Motor neuron (in vitro differentiated cells): ENCODE measurements around the gene FAM83G. TPM values are rescaled to one million over a fixed set of nuclear protein-coding genes. Genes with fewer than 3 reads are reported as not detected.
"Not testable (repeated sequence)": the region's sequence is repeated elsewhere in the genome, so short reads cannot be mapped to it uniquely, and the experiment has no call there.

Experiments used
- ATAC-seq, 8 experiments: fragments of 200-7000 bp; cut with Tn5 transposase; replicated peaks in 6 of 8; 2 replicates each; pipeline ENCODE4 v1.8.0; 2021; ENCODE audit warnings: mild to moderate bottlenecking in 8 of 8, moderate library complexity in 8 of 8
- H3K27ac ChIP-seq, 2 donors: fragments of 250-450 bp; sonication (Bioruptor Pico); 2 replicates each; pipeline ENCODE4 v1.9.0; 2021; ENCODE audit warnings: antibody characterized with exemption in 2 of 2, mild to moderate bottlenecking in 2 of 2, moderate library complexity in 1 of 2
- H3K4me1 ChIP-seq, 2 donors: fragments of 250-450 bp; sonication (Bioruptor Pico); replicated peaks in 1 of 2; 2 replicates each; pipeline ENCODE4 v1.6.1; 2021; ENCODE audit warnings: antibody characterized with exemption in 2 of 2, mild to moderate bottlenecking in 2 of 2, moderate library complexity in 1 of 2
- H3K4me3 ChIP-seq, 5 donors: fragments of 250-450 bp; sonication (Bioruptor Pico); 2 replicates each; pipeline ENCODE4 v1.9.0; 2021; ENCODE audit warnings: antibody characterized with exemption in 5 of 5, mild to moderate bottlenecking in 5 of 5, moderate library complexity in 4 of 5
- WGBS, 10 experiments: fragments of 450-650 bp; shearing (Covaris generic); methylation state at CpG; one replicate each; pipeline ENCODE4 v1.0.0; 2022; 5-methylcytosine and 5-hydroxymethylcytosine counted together
- in situ Hi-C, 9 experiments: fragments of 400-800 bp; cut with MboI; loops; one replicate each; pipeline ENCODE4 v1.15.0; 2021; ENCODE audit warnings: low sequenced_read_pairs in 9 of 9, low pct_unique_long_range_greater_than_20kb in 2 of 9; ENCODE audit not compliant: unreplicated experiment in 9 of 9
- total RNA-seq, 8 experiments: library from RNA; unstranded; fragments of 300-600 nt; gene quantifications; 2 replicates each; pipeline versions ENCODE4 v1.2.3 to v1.2.4, GENCODE V29; 2022

FAM83G gene
- total RNA-seq, 8 experiments from 2014 or later, result 0.37 to 5.9 (median 2.0) TPM

GRCh38 chr17:18962494-18962815, 42.1 kb downstream of the FAM83G start:
- in situ Hi-C loops, result no loop called here
- Histone ChIP-seq H3K27ac (no peak overlapping the region), H3K4me3 (no peak overlapping the region), H3K4me1 (peaks cover 13 to 18% of the 10 kb centered on the region in 2 donors)
- 70 to 94% (median 87%) methylated on average over 2 to 5 of the region's 6 CpGs; no CpG with 5 or more reads in 5 of the 10 experiments for WGBS, 10 experiments
- ATAC-seq, result no peak

GRCh38 chr17:18961634-18962493, 42.7 kb downstream of the FAM83G start:
- in situ Hi-C loops, result no loop called here
- ATAC-seq, result peak in 5 of 8 experiments; percentile 28 to 66 (median 48)
- 67 to 100% (median 92%) methylated on average over 1 to 2 of the region's 16 CpGs; no CpG with 5 or more reads in 4 of the 10 experiments for WGBS, 10 experiments
- Histone ChIP-seq H3K4me1 (peaks cover 13 to 14% of the 10 kb centered on the region in 2 donors), H3K27ac (peak overlapping the region in 1 of 2 donors; percentile 39), H3K4me3 (no peak overlapping the region)

GRCh38 chr17:18960803-18961511, 43.6 kb downstream of the FAM83G start:
- 0 to 83% (median 40%) methylated on average over 1 to 6 of the region's 17 CpGs; no CpG with 5 or more reads in 5 of the 10 experiments for WGBS, 10 experiments
- H3K4me3 ChIP-seq, result no peak overlapping the region
- in situ Hi-C loops, result no loop called here

DNA sequence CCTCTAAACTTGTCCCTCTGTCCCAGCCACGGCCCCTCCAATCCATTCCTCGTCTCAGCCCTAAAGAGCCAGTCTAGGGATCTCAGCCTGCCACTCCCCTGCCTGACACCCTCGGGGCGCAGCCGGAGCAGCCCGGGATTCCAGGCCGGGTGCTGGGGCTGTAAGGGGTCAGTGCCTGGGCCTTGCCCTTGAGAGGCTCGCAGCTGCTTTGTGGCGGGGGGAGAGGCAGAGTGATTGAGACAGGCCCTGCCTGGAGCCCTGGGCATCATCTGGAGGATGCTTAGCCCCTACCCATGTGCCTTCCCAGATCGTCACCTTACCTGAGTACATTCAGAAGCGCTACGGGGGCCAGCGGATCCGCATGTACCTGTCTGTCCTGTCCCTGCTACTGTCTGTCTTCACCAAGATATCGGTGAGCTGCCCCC, 44.3 kb downstream of the FAM83G start:
- in situ Hi-C loops, result no loop called here
- H3K4me1 ChIP-seq, result peaks cover 13 to 14% of the 10 kb centered on the region in 2 donors
- 62 to 100% (median 83%) methylated on average over 1 to 9 of the region's 15 CpGs; no CpG with 5 or more reads in 3 of the 10 experiments for WGBS, 10 experiments
- no peak overlapping the region for H3K27ac ChIP-seq
- no peak for ATAC-seq
- H3K4me3 ChIP-seq, result no peak overlapping the region

More at GRCh38 chr17:18960803-18961511, 43.6 kb downstream of the FAM83G start:
- Histone ChIP-seq H3K27ac (peak overlapping the region in 1 of 2 donors; percentile 39), H3K4me1 (peaks cover 13 to 14% of the 10 kb centered on the region in 2 donors)
- ATAC-seq, result peak; percentile 70 to 99 (median 78)

- in situ Hi-C loops, result no loop called here
- H3K4me1 ChIP-seq, result peaks cover 13 to 14% of the 10 kb centered on the region in 2 donors
- ATAC-seq, result no peak
These were observed 44.7 kb downstream of the FAM83G start for GRCh38 chr17:18959845-18960240.

DNA sequence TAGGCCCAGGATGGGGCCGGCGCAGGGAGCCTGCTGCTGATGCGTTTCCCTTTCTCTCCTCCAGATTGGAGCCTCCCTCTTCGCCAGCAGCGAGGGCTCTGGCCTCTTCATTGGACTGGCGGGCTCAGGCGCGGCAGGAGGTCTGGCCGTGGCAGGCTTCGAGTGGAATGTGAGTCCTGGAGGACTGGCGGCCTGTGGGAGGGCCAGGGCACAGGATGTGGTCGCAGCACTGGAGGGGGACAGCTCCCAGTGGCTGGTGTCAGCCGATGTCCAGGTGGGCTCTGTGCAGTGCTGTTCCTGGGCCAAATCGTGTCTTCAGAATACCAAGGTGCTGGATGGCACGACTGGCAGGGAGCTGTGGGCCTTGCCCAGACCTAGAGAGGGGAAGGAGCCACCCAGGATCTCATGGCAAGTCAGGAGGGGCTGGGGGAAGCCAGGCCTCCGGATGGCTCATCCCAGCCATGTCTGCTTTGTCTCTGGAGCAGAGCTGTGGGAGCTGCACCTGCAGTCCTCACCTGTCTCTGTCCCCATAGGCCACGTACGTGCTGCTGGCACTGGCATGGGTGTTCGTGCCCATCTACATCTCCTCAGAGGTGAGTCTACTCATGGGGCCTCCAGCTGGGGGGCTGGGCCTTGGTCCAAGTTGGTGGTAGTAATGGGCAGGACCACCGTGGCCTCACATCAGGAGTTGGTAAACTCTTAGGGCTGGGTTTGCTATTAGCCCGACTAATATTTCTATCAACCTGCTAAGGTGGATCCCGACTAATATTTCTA, 45.3 kb downstream of the FAM83G start:
- ATAC-seq, result no peak
- H3K4me3 ChIP-seq, result no peak overlapping the region
- 60 to 74% (median 71%) methylated on average over 1 to 7 of the region's 22 CpGs; no CpG with 5 or more reads in 5 of the 10 experiments for WGBS, 10 experiments
- H3K4me1 ChIP-seq, result peaks cover 13 to 14% of the 10 kb centered on the region in 2 donors
- no peak overlapping the region for H3K27ac ChIP-seq
- in situ Hi-C loops, result no loop called here

More at GRCh38 chr17:18959845-18960240, 44.7 kb downstream of the FAM83G start:
- H3K27ac ChIP-seq, result no peak overlapping the region
- no peak overlapping the region for H3K4me3 ChIP-seq
- WGBS, 10 experiments, result 92 to 100% methylated on average over 1 to 2 of the region's 5 CpGs; no CpG with 5 or more reads in 8 of the 10 experiments

DNA sequence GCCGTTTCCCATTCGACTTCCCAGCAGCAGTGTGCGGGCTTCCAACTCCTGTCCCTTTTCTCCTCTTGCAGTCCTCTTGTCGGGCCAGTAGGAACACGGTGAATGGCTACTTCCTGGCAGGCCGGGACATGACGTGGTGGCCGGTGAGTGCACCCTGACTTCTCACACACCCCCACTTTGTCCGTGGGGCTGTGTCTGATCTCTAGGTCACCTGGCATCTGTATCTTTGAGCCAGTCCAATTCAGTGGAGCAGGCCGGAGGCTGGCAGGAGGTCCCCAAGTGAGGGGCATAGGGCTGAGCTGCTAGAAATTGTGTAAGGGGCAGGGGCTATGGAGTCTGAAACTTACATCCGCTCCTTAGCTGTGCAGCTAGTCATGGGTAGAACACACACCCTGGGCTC, 46.0 kb downstream of the FAM83G start:
- in situ Hi-C loops, result no loop called here
- 47 to 97% (median 80%) methylated on average over 1 to 8 of the region's 11 CpGs; no CpG with 5 or more reads in 3 of the 10 experiments for WGBS, 10 experiments
- Histone ChIP-seq H3K4me3 (no peak overlapping the region), H3K27ac (no peak overlapping the region), H3K4me1 (peaks cover 13 to 14% of the 10 kb centered on the region in 2 donors)
- ATAC-seq, result no peak

GRCh38 chr17:18957831-18958230, 46.7 kb downstream of the FAM83G start:
- 30 to 100% (median 75%) methylated on average over 1 to 4 of the region's 4 CpGs; no CpG with 5 or more reads in 4 of the 10 experiments for WGBS, 10 experiments
- Histone ChIP-seq H3K27ac (no peak overlapping the region), H3K4me1 (peaks cover 13 to 14% of the 10 kb centered on the region in 2 donors), H3K4me3 (no peak overlapping the region)
- in situ Hi-C loops, result no loop called here
- no peak for ATAC-seq

- H3K4me1 ChIP-seq, result peaks cover 7 to 8% of the 10 kb centered on the region in 2 donors
- H3K4me3 ChIP-seq, result no peak overlapping the region
- no peak for ATAC-seq
- no peak overlapping the region for H3K27ac ChIP-seq
- in situ Hi-C loops, result no loop called here
- 0 to 100% (median 74%) methylated on average over 1 to 2 of the region's 3 CpGs; no CpG with 5 or more reads in 1 of the 10 experiments for WGBS, 10 experiments
These were observed 48.0 kb downstream of the FAM83G start for GRCh38 chr17:18956581-18956980.

- in situ Hi-C loops, ATAC-seq, H3K27ac ChIP-seq, H3K4me1 ChIP-seq, H3K4me3 ChIP-seq: not testable (repeated sequence)
- 80 to 100% (median 96%) methylated on average over 1 to 5 of the region's 6 CpGs; no CpG with 5 or more reads in 2 of the 10 experiments for WGBS, 10 experiments
These were observed 48.5 kb downstream of the FAM83G start for GRCh38 chr17:18956021-18956420.

- 50 to 100% (median 86%) methylated on average over 2 to 6 of the region's 6 CpGs; no CpG with 5 or more reads in 4 of the 10 experiments for WGBS, 10 experiments
- no peak overlapping the region for H3K27ac ChIP-seq
- ATAC-seq, result no peak
- in situ Hi-C loops, result no loop called here
- H3K4me1 ChIP-seq, result no peaks in the 10 kb centered on the region
- H3K4me3 ChIP-seq, result no peak overlapping the region
These were observed 49.6 kb downstream of the FAM83G start for GRCh38 chr17:18955009-18955408.

DNA sequence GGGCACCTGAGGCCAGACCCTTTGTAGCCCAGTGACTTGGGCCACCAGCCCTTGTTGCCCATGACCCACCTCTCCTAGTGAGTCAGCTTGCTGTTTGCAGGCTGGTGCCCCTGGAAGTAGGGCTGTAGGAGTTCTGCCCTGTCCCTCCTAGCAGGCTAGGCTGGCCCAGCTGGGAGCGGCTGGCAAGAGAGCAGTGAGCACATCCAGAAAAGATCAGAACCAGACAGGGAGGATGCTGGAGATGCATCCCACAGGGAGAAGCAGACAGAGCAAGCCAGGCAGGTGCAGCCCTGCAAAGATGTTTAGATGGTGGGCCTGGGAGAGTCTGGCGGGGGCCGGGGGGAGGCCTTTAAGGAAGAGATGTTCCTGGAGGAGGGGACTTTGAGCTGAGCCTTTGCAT, 50.2 kb downstream of the FAM83G start:
- in situ Hi-C loops, result no loop called here
- WGBS, 10 experiments, result 83% methylated on average over 1 of the region's 3 CpGs; no CpG with 5 or more reads in 9 of the 10 experiments
- ATAC-seq, result no peak

More for the DNA sequence above, 50.2 kb downstream of the FAM83G start:
- no peak overlapping the region for H3K4me3 ChIP-seq
- no peaks in the 10 kb centered on the region for H3K4me1 ChIP-seq
- H3K27ac ChIP-seq, result no peak overlapping the region
